WTC11 (cell line): Measurements from ENCODE around the gene EMC8. TPM values are rescaled to one million over a fixed set of nuclear protein-coding genes. Genes with fewer than 3 reads are reported as not detected.
A peak's percentile ranks its signal among the peaks of the same experiment; 100 is the strongest.

Experiments
- ATAC-seq: fragments of 200-7000 bp; cut with Tn5 transposase; 2 replicates; pipeline ENCODE4 v1.10.0; 2021; ENCODE audit warnings: mild to moderate bottlenecking, moderate library complexity
- CTCF ChIA-PET: fragments of 300-600 bp; sonication (Branson Sonifier 250); formaldehyde crosslinking; loops from one replicate; lab custom pipeline; 2021; ENCODE audit warnings: antibody characterized with exemption; lab: Charles Lee
- POLR2A ChIA-PET: fragments of 350-600 bp; sonication (Branson Sonifier 250); formaldehyde crosslinking; loops from one replicate; lab custom pipeline; 2021; ENCODE audit warnings: antibody characterized with exemption; lab: Charles Lee
- DNase-seq: peaks from one replicate; pipeline ENCODE4 v3.0.0; 2021; ENCODE audit warnings: low spot score
- H3K27ac Mint-ChIP-seq: 2 replicates; pipeline ENCODE4 v1.8.0; 2021; ENCODE audit warnings: mixed read lengths
- H3K27me3 Mint-ChIP-seq: 2 replicates; pipeline ENCODE4 v1.8.0; 2021; ENCODE audit warnings: low read depth, mild to moderate bottlenecking, moderate library complexity, mixed read lengths
- H3K36me3 Mint-ChIP-seq: 2 replicates; pipeline ENCODE4 v1.8.0; 2021; ENCODE audit warnings: mixed read lengths
- H3K4me1 Mint-ChIP-seq: 2 replicates; pipeline ENCODE4 v1.8.0; 2022; ENCODE audit warnings: mixed read lengths
- H3K4me3 Mint-ChIP-seq: 2 replicates; pipeline ENCODE4 v1.8.0; 2021; ENCODE audit warnings: mild to moderate bottlenecking, moderate library complexity, mixed read lengths
- H3K9me3 Mint-ChIP-seq: 2 replicates; pipeline ENCODE4 v1.8.0; 2021; ENCODE audit warnings: mixed read lengths
- ATF1 ChIP-seq: sonication (generic); formaldehyde crosslinking; IDR thresholded peaks from 2 replicates; pipeline ENCODE4 v1.8.1; 2023; ENCODE audit warnings: mild to moderate bottlenecking, moderate library complexity, missing genetic modification reagents
- ESRRA ChIP-seq: sonication (generic); formaldehyde crosslinking; IDR thresholded peaks from 2 replicates; pipeline ENCODE4 v1.8.1; 2022; ENCODE audit warnings: mild to moderate bottlenecking, missing genetic modification reagents, borderline replicate concordance
- FOXJ3 ChIP-seq: sonication (generic); formaldehyde crosslinking; IDR thresholded peaks from 2 replicates; pipeline ENCODE4 v1.9.0; 2021; ENCODE audit warnings: missing genetic modification reagents, mild to moderate bottlenecking, borderline replicate concordance
- FOXK1 ChIP-seq: sonication (generic); formaldehyde crosslinking; IDR thresholded peaks from 2 replicates; pipeline ENCODE4 v1.8.0; 2022; ENCODE audit warnings: mild to moderate bottlenecking, moderate library complexity, missing genetic modification reagents
- FOXP1 ChIP-seq: sonication (generic); formaldehyde crosslinking; IDR thresholded peaks from 2 replicates; pipeline ENCODE4 v1.8.0; 2022; ENCODE audit warnings: missing genetic modification reagents, mild to moderate bottlenecking, moderate library complexity, borderline replicate concordance
- HMGA2 ChIP-seq: fragments of 250-450 bp; sonication (Bioruptor Pico); IDR thresholded peaks from 2 replicates; pipeline ENCODE4 v1.4.0; 2021; ENCODE audit warnings: mild to moderate bottlenecking, moderate library complexity
- HMGXB4 ChIP-seq: sonication (generic); formaldehyde crosslinking; IDR thresholded peaks from 2 replicates; pipeline ENCODE4 v1.8.1; 2023; ENCODE audit warnings: mild to moderate bottlenecking, moderate library complexity, missing genetic modification reagents
- IRF2 ChIP-seq: sonication (generic); formaldehyde crosslinking; IDR thresholded peaks from 2 replicates; pipeline ENCODE4 v1.8.0; 2022; ENCODE audit warnings: low read depth, missing genetic modification reagents, borderline replicate concordance
- JAZF1 ChIP-seq: fragments of 250-450 bp; sonication (Bioruptor Pico); IDR thresholded peaks from 2 replicates; pipeline ENCODE4 v1.9.0; 2021; ENCODE audit warnings: moderate library complexity, mild to moderate bottlenecking, inconsistent platforms
- NR1H2 ChIP-seq: sonication (generic); formaldehyde crosslinking; IDR thresholded peaks from 2 replicates; pipeline ENCODE4 v1.9.0; 2021; ENCODE audit warnings: mild to moderate bottlenecking, moderate library complexity, missing genetic modification reagents
- NR3C1 ChIP-seq: sonication (generic); formaldehyde crosslinking; conservative IDR thresholded peaks from 2 replicates; pipeline ENCODE4 v1.8.1; 2023; ENCODE audit warnings: low read depth, mild to moderate bottlenecking, missing genetic modification reagents
- TCF7 ChIP-seq: sonication (generic); formaldehyde crosslinking; IDR thresholded peaks from 2 replicates; pipeline ENCODE4 v1.8.0; 2022; ENCODE audit warnings: mild to moderate bottlenecking, low read depth, missing genetic modification reagents, moderate library complexity
- TEAD4 ChIP-seq: sonication (generic); formaldehyde crosslinking; IDR thresholded peaks from 2 replicates; pipeline ENCODE4 v1.8.0; 2022; ENCODE audit warnings: mild to moderate bottlenecking, missing genetic modification reagents
- TP53 ChIP-seq: sonication (generic); formaldehyde crosslinking; IDR thresholded peaks from 2 replicates; pipeline ENCODE4 v1.8.1; 2023; ENCODE audit warnings: mild to moderate bottlenecking, missing genetic modification reagents
- ZNF219 ChIP-seq: sonication (generic); formaldehyde crosslinking; IDR thresholded peaks from 2 replicates; pipeline ENCODE4 v1.8.0; 2023; ENCODE audit warnings: missing genetic modification reagents, mild to moderate bottlenecking, borderline replicate concordance
- ZNF232 ChIP-seq: sonication (generic); formaldehyde crosslinking; IDR thresholded peaks from 2 replicates; pipeline ENCODE4 v1.8.0; 2022; ENCODE audit warnings: mild to moderate bottlenecking, missing genetic modification reagents
- ZNF423 ChIP-seq: fragments of 250-450 bp; sonication (Bioruptor Pico); IDR thresholded peaks from 2 replicates; pipeline ENCODE4 v2.1.2; 2022; ENCODE audit warnings: mild to moderate bottlenecking, moderate library complexity
- ZNF671 ChIP-seq: fragments of 250-450 bp; sonication (Bioruptor Pico); IDR thresholded peaks from 2 replicates; pipeline ENCODE4 v1.8.0; 2021; ENCODE audit warnings: mild to moderate bottlenecking
- total RNA-seq: library from RNA; stranded (reverse); gene quantifications from 3 replicates; pipeline ENCODE4 v1.2.3, GENCODE V29; 2021
- TF ChIP-seq, protein P1 (sequence below): sonication (generic); formaldehyde crosslinking; IDR thresholded peaks from 2 replicates; pipeline ENCODE4 v1.8.1; 2022; ENCODE audit warnings: low read depth, missing genetic modification reagents, borderline replicate concordance
- TF ChIP-seq, protein P2 (sequence below): sonication (generic); formaldehyde crosslinking; IDR thresholded peaks from 2 replicates; pipeline ENCODE4 v1.8.1; 2022; ENCODE audit warnings: low read depth, mild to moderate bottlenecking, moderate library complexity, missing genetic modification reagents, borderline replicate concordance

Gene EMC8
- total RNA-seq, 1 experiment from 2014 or later, result 55.2 TPM

- POLR2A ChIA-PET, result no interaction called here
- TF ChIP-seq FOXK1 (CRISPR knock-in tag) (no peak), FOXP1 (CRISPR knock-in tag) (no peak), JAZF1 (CRISPR knock-in tag) (no peak), ZNF219 (CRISPR knock-in tag) (no peak), ZNF232 (CRISPR knock-in tag) (no peak), NR3C1 (CRISPR knock-in tag) (no peak), HMGXB4 (CRISPR knock-in tag) (no peak), ATF1 (CRISPR knock-in tag) (no peak)
- TF ChIP-seq, protein P1, sequence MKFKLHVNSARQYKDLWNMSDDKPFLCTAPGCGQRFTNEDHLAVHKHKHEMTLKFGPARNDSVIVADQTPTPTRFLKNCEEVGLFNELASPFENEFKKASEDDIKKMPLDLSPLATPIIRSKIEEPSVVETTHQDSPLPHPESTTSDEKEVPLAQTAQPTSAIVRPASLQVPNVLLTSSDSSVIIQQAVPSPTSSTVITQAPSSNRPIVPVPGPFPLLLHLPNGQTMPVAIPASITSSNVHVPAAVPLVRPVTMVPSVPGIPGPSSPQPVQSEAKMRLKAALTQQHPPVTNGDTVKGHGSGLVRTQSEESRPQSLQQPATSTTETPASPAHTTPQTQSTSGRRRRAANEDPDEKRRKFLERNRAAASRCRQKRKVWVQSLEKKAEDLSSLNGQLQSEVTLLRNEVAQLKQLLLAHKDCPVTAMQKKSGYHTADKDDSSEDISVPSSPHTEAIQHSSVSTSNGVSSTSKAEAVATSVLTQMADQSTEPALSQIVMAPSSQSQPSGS (CRISPR knock-in tag), result no peak
- TF ChIP-seq, protein P2, sequence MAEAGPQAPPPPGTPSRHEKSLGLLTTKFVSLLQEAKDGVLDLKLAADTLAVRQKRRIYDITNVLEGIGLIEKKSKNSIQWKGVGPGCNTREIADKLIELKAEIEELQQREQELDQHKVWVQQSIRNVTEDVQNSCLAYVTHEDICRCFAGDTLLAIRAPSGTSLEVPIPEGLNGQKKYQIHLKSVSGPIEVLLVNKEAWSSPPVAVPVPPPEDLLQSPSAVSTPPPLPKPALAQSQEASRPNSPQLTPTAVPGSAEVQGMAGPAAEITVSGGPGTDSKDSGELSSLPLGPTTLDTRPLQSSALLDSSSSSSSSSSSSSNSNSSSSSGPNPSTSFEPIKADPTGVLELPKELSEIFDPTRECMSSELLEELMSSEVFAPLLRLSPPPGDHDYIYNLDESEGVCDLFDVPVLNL (CRISPR knock-in tag), result no peak
- CTCF ChIA-PET, result interaction anchor here (0.7 kb wide), 1 partner anchor 54 kb away, joined by 3 read pairs; no protein-coding TSS in a partner anchor
- no peak overlapping the region for H3K4me3 Mint-ChIP-seq
- H3K36me3 Mint-ChIP-seq, result peaks cover 8% of the 10 kb centered on the region
- H3K27ac Mint-ChIP-seq, result no peak overlapping the region
- H3K9me3 Mint-ChIP-seq, result no peaks in the 10 kb centered on the region
- ATAC-seq, result no peak
- H3K27me3 Mint-ChIP-seq, result no peaks in the 10 kb centered on the region
- peaks cover 11% of the 10 kb centered on the region for H3K4me1 Mint-ChIP-seq
- DNase-seq, result no peak
Measured at GRCh38 chr16:85773044-85773443, 26.3 kb downstream of the EMC8 start.

GRCh38 chr16:85770741-85771140 lies 28.6 kb downstream of the EMC8 start:
- Mint-ChIP-seq H3K4me3 (no peak overlapping the region), H3K27ac (no peak overlapping the region), H3K36me3 (no peaks in the 10 kb centered on the region; the same call in 1 of the 2 replicates), H3K4me1 (peaks cover 18% of the 10 kb centered on the region), H3K27me3 (no peaks in the 10 kb centered on the region), H3K9me3 (no peaks in the 10 kb centered on the region)
- no peak for TF ChIP-seq NR1H2 (CRISPR knock-in tag)
- no peak for TF ChIP-seq FOXJ3
- no peak for TF ChIP-seq TEAD4 (CRISPR knock-in tag)
- no peak for TF ChIP-seq IRF2
- no peak for TF ChIP-seq TCF7
- no peak for TF ChIP-seq HMGA2 (CRISPR knock-in tag)
- no peak for TF ChIP-seq ZNF671 (CRISPR knock-in tag)
- no peak for TF ChIP-seq ZNF423 (CRISPR knock-in tag)
- TF ChIP-seq ESRRA (CRISPR knock-in tag), result no peak
- ChIA-PET POLR2A (no interaction called here), CTCF (interaction anchor here (0.6 to 1.2 kb wide), 3 partner anchors 11 to 49 kb away, joined by 3 to 5 read pairs (median 3); no protein-coding TSS in a partner anchor)
- no peak for ATAC-seq
- no peak for DNase-seq

GRCh38 chr16:85768199-85768598 lies 31.1 kb downstream of the EMC8 start:
- peak; percentile 77 for ATAC-seq
- peak; percentile 36; the same call in 1 of the 2 replicates for TF ChIP-seq ZNF423 (CRISPR knock-in tag)
- TF ChIP-seq TP53 (CRISPR knock-in tag), result no peak
- Mint-ChIP-seq H3K4me1 (peaks cover 21% of the 10 kb centered on the region), H3K27ac (peak overlapping the region; percentile 80), H3K27me3 (no peaks in the 10 kb centered on the region), H3K36me3 (no peaks in the 10 kb centered on the region; the same call in 1 of the 2 replicates), H3K9me3 (no peaks in the 10 kb centered on the region), H3K4me3 (no peak overlapping the region)
- DNase-seq, result no peak
- ChIA-PET POLR2A (no interaction called here), CTCF (interaction anchor here (0.6 to 1.6 kb wide), 9 partner anchors 9 to 1075 kb away, joined by 3 to 9 read pairs (median 4); no protein-coding TSS in a partner anchor)
